Fibroblast of lung (primary cell): ENCODE results near the gene SCAPER.

Source experiments
- CTCF ChIP-seq, 2 donors: IDR thresholded peaks in 1 of 2; conservative IDR thresholded peaks in 1 of 2; 1 replicate in 1 of 2; 2 replicates in 1 of 2; pipeline ENCODE4 v1.5.1; 2011 to 2012; ENCODE audit warnings: low read length in 2 of 2, control low read depth in 1 of 2, inconsistent platforms in 1 of 2, low read depth in 1 of 2, mild to moderate bottlenecking in 1 of 2
- EZH2 ChIP-seq: IDR thresholded peaks from 2 replicates; pipeline ENCODE4 v1.5.1; 2012; ENCODE audit warnings: low read length, control low read depth, mild to moderate bottlenecking; ENCODE audit errors: missing control alignments

- TF ChIP-seq EZH2 (no peak), CTCF (conservative IDR thresholded peaks at IDR 0.05 in 1 of 2, IDR thresholded peaks at IDR 0.05 in 1 of 2; ENCODE audit: low read depth in 1 of 2, low read length in 2 of 2) (no peak)
Observed at GRCh38 chr15:76823890-76824289, 81.2 kb downstream of the SCAPER start.
